ENCODE measurements around the gene AGXT2.

Gene AGXT2

GRCh38 chr5:35031276-35031675 is 16.5 kb downstream of the AGXT2 start:
- WGBS (ENCODE audit: insufficient coverage), result 94% methylated on average over 2 of the region's 5 CpGs
- H3K4me1 ChIP-seq (ENCODE audit: control extremely low read depth in 1 of 4, control insufficient read depth in 4 of 4, insufficient read depth in 4 of 4, low read length in 3 of 4), result no peaks in the 10 kb centered on the region
- DNase-seq, result no peak
- peaks cover 0 to 5% (median 0%) of the 10 kb centered on the region in 5 experiments for H3K27me3 ChIP-seq (replicated peaks in 2 of 5; ENCODE audit: control insufficient read depth in 4 of 5, insufficient read depth in 5 of 5, low read length in 4 of 5)
- ChIA-PET CTCF (no interaction called here), POLR2A (no interaction called here)
- H3K9me3 ChIP-seq (ENCODE audit: control extremely low read depth in 1 of 5, control insufficient read depth in 4 of 5, insufficient read depth in 2 of 5, low read depth in 1 of 5, low read length in 4 of 5), result no peaks in the 10 kb centered on the region
- no peaks in the 10 kb centered on the region for H3K36me3 ChIP-seq (ENCODE audit: control insufficient read depth in 4 of 4, insufficient read depth in 4 of 4, low read length in 3 of 4)
- no peak overlapping the region for H3K4me3 ChIP-seq (ENCODE audit: control insufficient read depth in 1 of 7, extremely low read depth in 1 of 7, insufficient read depth in 4 of 7, low read depth in 2 of 7, low read length in 6 of 7)
- H3K27ac ChIP-seq (ENCODE audit: insufficient read depth in 1 of 2, low read depth in 1 of 2, low read length in 2 of 2, poor library complexity in 1 of 2, severe bottlenecking in 2 of 2), result no peak overlapping the region

- CTCF ChIA-PET, result no interaction called here
- H3K36me3 ChIP-seq (ENCODE audit: control insufficient read depth in 4 of 4, insufficient read depth in 4 of 4, low read length in 3 of 4), result no peaks in the 10 kb centered on the region
- 45% methylated on average over 3 of the region's 10 CpGs for WGBS (ENCODE audit: insufficient coverage)
- H3K4me3 ChIP-seq (ENCODE audit: control insufficient read depth in 1 of 7, extremely low read depth in 1 of 7, insufficient read depth in 4 of 7, low read depth in 2 of 7, low read length in 6 of 7), result no peak overlapping the region
- no peak overlapping the region for H3K27ac ChIP-seq (ENCODE audit: insufficient read depth in 1 of 2, low read depth in 1 of 2, low read length in 2 of 2, poor library complexity in 1 of 2, severe bottlenecking in 2 of 2)
- no peaks in the 10 kb centered on the region for H3K4me1 ChIP-seq (ENCODE audit: control extremely low read depth in 1 of 4, control insufficient read depth in 4 of 4, insufficient read depth in 4 of 4, low read length in 3 of 4)
- no peak for DNase-seq
- peaks cover 0 to 5% (median 0%) of the 10 kb centered on the region in 5 experiments for H3K27me3 ChIP-seq (replicated peaks in 2 of 5; ENCODE audit: control insufficient read depth in 4 of 5, insufficient read depth in 5 of 5, low read length in 4 of 5)
- H3K9me3 ChIP-seq (ENCODE audit: control extremely low read depth in 1 of 5, control insufficient read depth in 4 of 5, insufficient read depth in 2 of 5, low read depth in 1 of 5, low read length in 4 of 5), result no peaks in the 10 kb centered on the region
- POLR2A ChIA-PET, result no interaction called here
These were observed 17.2 kb downstream of the AGXT2 start for GRCh38 chr5:35030426-35031100.

DNA sequence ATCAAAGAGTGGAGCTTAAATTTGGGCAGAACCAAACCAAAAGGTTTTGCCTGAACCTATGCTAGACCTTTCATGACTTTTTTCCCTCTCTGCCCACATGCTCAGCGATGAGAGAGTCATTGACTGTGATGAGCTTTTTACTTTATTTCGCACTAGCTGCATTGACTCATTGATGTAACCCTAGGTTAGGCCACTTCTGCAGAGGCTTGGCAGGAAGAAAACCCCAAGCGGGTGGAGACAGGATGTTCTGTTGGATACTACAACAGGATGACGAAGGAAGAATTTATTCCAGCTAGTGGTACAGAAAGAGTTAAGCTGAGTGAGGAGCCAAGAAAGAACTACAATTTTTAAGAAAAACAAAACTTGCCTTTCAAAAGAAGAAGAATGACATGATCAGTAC is 18.4 kb downstream of the AGXT2 start:
- WGBS (ENCODE audit: insufficient coverage), result 80% methylated on average over 3 of the region's 4 CpGs
- Histone ChIP-seq H3K27me3 (replicated peaks in 2 of 5; ENCODE audit: control insufficient read depth in 4 of 5, insufficient read depth in 5 of 5, low read length in 4 of 5) (peaks cover 0 to 5% (median 0%) of the 10 kb centered on the region in 5 experiments), H3K4me1 (ENCODE audit: control extremely low read depth in 1 of 4, control insufficient read depth in 4 of 4, insufficient read depth in 4 of 4, low read length in 3 of 4) (no peaks in the 10 kb centered on the region), H3K4me3 (ENCODE audit: control insufficient read depth in 1 of 7, extremely low read depth in 1 of 7, insufficient read depth in 4 of 7, low read depth in 2 of 7, low read length in 6 of 7) (no peak overlapping the region), H3K36me3 (ENCODE audit: control insufficient read depth in 4 of 4, insufficient read depth in 4 of 4, low read length in 3 of 4) (no peaks in the 10 kb centered on the region), H3K9me3 (ENCODE audit: control extremely low read depth in 1 of 5, control insufficient read depth in 4 of 5, insufficient read depth in 2 of 5, low read depth in 1 of 5, low read length in 4 of 5) (no peaks in the 10 kb centered on the region), H3K27ac (ENCODE audit: insufficient read depth in 1 of 2, low read depth in 1 of 2, low read length in 2 of 2, poor library complexity in 1 of 2, severe bottlenecking in 2 of 2) (no peak overlapping the region)
- POLR2A ChIA-PET, result no interaction called here
- CTCF ChIA-PET, result no interaction called here
- DNase-seq, result no peak

DNA sequence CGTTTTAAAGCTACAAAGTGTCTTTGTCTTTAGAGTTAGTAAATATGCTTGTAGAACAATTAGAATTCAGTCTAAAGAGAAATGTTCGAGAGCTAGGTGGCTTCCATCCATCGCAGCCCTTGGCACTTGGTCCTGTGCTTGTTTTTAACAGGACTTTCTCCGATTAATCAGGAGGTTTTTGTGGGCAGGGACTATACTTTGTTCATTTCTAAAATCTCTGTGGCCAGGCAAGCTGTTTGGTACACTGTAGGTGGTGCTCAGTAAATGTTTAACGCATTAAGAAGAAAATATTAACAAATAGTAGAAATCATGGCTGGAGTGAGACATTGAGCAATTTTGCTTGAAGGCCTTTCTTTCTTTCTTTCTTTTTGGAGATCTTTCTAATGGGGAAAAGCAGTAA is 20.8 kb downstream of the AGXT2 start:
- H3K4me3 ChIP-seq (ENCODE audit: control insufficient read depth in 1 of 7, extremely low read depth in 1 of 7, insufficient read depth in 4 of 7, low read depth in 2 of 7, low read length in 6 of 7), result no peak overlapping the region
- POLR2A ChIA-PET, result no interaction called here
- H3K27ac ChIP-seq (ENCODE audit: insufficient read depth in 1 of 2, low read depth in 1 of 2, low read length in 2 of 2, poor library complexity in 1 of 2, severe bottlenecking in 2 of 2), result no peak overlapping the region
- H3K27me3 ChIP-seq (replicated peaks in 2 of 5; ENCODE audit: control insufficient read depth in 4 of 5, insufficient read depth in 5 of 5, low read length in 4 of 5), result peaks cover 0 to 2% (median 0%) of the 10 kb centered on the region in 5 experiments
- H3K36me3 ChIP-seq (ENCODE audit: control insufficient read depth in 4 of 4, insufficient read depth in 4 of 4, low read length in 3 of 4), result no peaks in the 10 kb centered on the region
- no peaks in the 10 kb centered on the region for H3K9me3 ChIP-seq (ENCODE audit: control extremely low read depth in 1 of 5, control insufficient read depth in 4 of 5, insufficient read depth in 2 of 5, low read depth in 1 of 5, low read length in 4 of 5)
- no peak for DNase-seq
- no peaks in the 10 kb centered on the region for H3K4me1 ChIP-seq (ENCODE audit: control extremely low read depth in 1 of 4, control insufficient read depth in 4 of 4, insufficient read depth in 4 of 4, low read length in 3 of 4)
- WGBS (ENCODE audit: insufficient coverage), result 96% methylated on average over 3 of the region's 5 CpGs
- CTCF ChIA-PET, result no interaction called here

- H3K4me3 ChIP-seq (ENCODE audit: control insufficient read depth in 1 of 7, extremely low read depth in 1 of 7, insufficient read depth in 4 of 7, low read depth in 2 of 7, low read length in 6 of 7), result no peak overlapping the region
- H3K27me3 ChIP-seq (replicated peaks in 2 of 5; ENCODE audit: control insufficient read depth in 4 of 5, insufficient read depth in 5 of 5, low read length in 4 of 5), result peaks cover 0 to 2% (median 0%) of the 10 kb centered on the region in 5 experiments
- WGBS (ENCODE audit: insufficient coverage), result 100% methylated on average over 3 of the region's 5 CpGs
- no peaks in the 10 kb centered on the region for H3K36me3 ChIP-seq (ENCODE audit: control insufficient read depth in 4 of 4, insufficient read depth in 4 of 4, low read length in 3 of 4)
- H3K27ac ChIP-seq (ENCODE audit: insufficient read depth in 1 of 2, low read depth in 1 of 2, low read length in 2 of 2, poor library complexity in 1 of 2, severe bottlenecking in 2 of 2), result no peak overlapping the region
- H3K9me3 ChIP-seq (ENCODE audit: control extremely low read depth in 1 of 5, control insufficient read depth in 4 of 5, insufficient read depth in 2 of 5, low read depth in 1 of 5, low read length in 4 of 5), result no peaks in the 10 kb centered on the region
- ChIA-PET POLR2A (no interaction called here), CTCF (no interaction called here)
- DNase-seq, result no peak
- no peaks in the 10 kb centered on the region for H3K4me1 ChIP-seq (ENCODE audit: control extremely low read depth in 1 of 4, control insufficient read depth in 4 of 4, insufficient read depth in 4 of 4, low read length in 3 of 4)
These were observed 21.4 kb downstream of the AGXT2 start for GRCh38 chr5:35026280-35026840.

DNA sequence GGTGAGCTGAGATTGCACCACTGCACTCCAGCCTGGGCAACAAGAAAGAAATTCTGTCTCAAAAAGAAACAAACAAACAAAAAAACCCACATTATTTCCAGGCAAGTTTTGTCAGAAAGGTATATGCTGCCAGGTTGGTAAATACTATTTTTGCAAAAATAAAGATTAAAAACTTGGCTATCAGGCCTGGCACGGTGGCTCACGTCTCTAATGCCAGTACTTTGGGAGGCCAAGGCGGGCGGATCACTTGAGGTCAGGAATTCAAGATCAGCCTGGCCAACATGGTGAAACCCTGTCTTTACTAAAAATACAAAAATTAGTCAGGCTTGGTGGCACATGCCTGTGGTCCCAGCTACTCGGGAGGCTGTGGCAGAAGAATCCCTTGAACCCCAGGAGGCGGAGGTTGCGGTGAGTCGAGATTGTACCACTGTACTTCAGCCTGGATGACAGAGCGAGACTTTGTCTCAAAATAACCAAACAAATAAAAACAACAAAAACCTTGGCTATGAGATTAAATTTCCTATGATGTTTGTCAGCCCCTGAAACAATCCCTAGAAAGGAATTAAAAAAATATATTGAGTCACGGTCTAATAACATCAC is 22.7 kb downstream of the AGXT2 start:
- H3K27me3 ChIP-seq (replicated peaks in 2 of 5; ENCODE audit: control insufficient read depth in 4 of 5, insufficient read depth in 5 of 5, low read length in 4 of 5), result peaks cover 0 to 2% (median 0%) of the 10 kb centered on the region in 5 experiments
- WGBS (ENCODE audit: insufficient coverage), result 96% methylated on average over 4 of the region's 10 CpGs
- no peaks in the 10 kb centered on the region for H3K36me3 ChIP-seq (ENCODE audit: control insufficient read depth in 4 of 4, insufficient read depth in 4 of 4, low read length in 3 of 4)
- ChIA-PET CTCF (interaction anchor here (1.1 to 1.4 kb wide), 3 partner anchors 11 to 90 kb away, joined by 3 to 4 read pairs (median 3); no protein-coding TSS in a partner anchor), POLR2A (no interaction called here)
- DNase-seq, result no peak
- H3K4me1 ChIP-seq (ENCODE audit: control extremely low read depth in 1 of 4, control insufficient read depth in 4 of 4, insufficient read depth in 4 of 4, low read length in 3 of 4), result no peaks in the 10 kb centered on the region
- H3K4me3 ChIP-seq (ENCODE audit: control insufficient read depth in 1 of 7, extremely low read depth in 1 of 7, insufficient read depth in 4 of 7, low read depth in 2 of 7, low read length in 6 of 7), result no peak overlapping the region
- H3K9me3 ChIP-seq (ENCODE audit: control extremely low read depth in 1 of 5, control insufficient read depth in 4 of 5, insufficient read depth in 2 of 5, low read depth in 1 of 5, low read length in 4 of 5), result no peaks in the 10 kb centered on the region
- no peak overlapping the region for H3K27ac ChIP-seq (ENCODE audit: insufficient read depth in 1 of 2, low read depth in 1 of 2, low read length in 2 of 2, poor library complexity in 1 of 2, severe bottlenecking in 2 of 2)
